ENCODE measurements around the gene CAMK1. TPM values are rescaled to one million over a fixed set of nuclear protein-coding genes. Genes with fewer than 3 reads are reported as not detected.

Gene CAMK1
- total RNA-seq, 1 donor from 2014 or later = 41.0 TPM

GRCh38 chr3:9731206-9732079 lies 38.3 kb downstream of the CAMK1 start, which contains the start of gene BRPF1:
Gene BRPF1 (plus strand): TSS chr3:9731735. CDS start chr3:9734141, 2,406 bp downstream.
- H3K4me3 ChIP-seq (ENCODE audit: low read depth, low read length) = peak within 1 kb of the TSS; percentile 89
- DNase-seq (ENCODE audit: low read depth) = peak; percentile 79
- no peak for TF ChIP-seq CTCF (conservative IDR thresholded peaks at IDR 0.05; ENCODE audit: low read depth, low read length)

GRCh38 chr3:9730657-9731205 lies 39.0 kb downstream of the CAMK1 start:
- DNase-seq (ENCODE audit: low read depth) = no peak
- peak overlapping the region; percentile 61 for H3K4me3 ChIP-seq (ENCODE audit: low read depth, low read length)
- TF ChIP-seq CTCF (conservative IDR thresholded peaks at IDR 0.05; ENCODE audit: low read depth, low read length) = no peak

DNA sequence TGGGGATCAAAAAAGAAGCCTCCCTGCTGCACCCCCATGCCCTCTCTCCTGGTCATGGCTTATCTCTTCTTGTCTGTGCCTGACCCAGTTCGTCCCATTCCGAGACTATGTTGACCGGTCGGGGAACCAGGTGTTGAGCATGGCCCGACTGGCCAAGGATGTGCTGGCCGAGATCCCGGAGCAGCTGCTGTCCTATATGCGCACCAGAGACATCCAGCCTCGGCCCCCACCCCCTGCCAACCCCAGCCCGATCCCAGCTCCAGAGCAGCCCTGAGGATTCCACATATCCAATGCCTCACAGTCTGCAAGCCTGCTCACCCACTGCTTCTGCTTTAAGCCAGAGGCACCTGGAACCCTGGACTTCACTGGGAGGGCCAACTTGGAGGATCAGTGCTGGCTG lies 40.3 kb downstream of the CAMK1 start:
- H3K4me3 ChIP-seq (ENCODE audit: low read depth, low read length) = no peak overlapping the region

DNA sequence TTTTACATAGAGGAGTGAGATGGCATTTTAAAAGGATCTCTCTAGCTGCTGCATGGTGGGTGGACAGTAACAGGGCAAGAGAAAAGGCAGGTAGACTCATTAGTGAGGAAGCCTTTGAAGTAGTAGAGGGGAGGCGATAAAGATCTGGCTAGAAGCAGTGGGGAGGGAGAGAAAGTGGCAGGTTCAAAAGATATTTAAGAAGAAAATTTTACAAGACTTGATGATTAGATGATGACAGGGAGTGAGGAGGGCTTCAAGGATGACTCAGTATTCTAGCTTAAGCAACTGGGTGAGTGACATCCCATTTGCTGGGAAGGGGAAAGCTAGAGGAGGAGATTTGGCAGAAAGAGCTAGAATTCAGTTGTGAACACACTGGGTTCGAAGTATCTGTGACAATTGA lies 42.0 kb downstream of the CAMK1 start:
- no peak overlapping the region for H3K4me3 ChIP-seq (ENCODE audit: low read depth, low read length)
- TF ChIP-seq CTCF (conservative IDR thresholded peaks at IDR 0.05; ENCODE audit: low read depth, low read length) = no peak
- DNase-seq (ENCODE audit: low read depth) = no peak

More for the DNA sequence above, 40.3 kb downstream of the CAMK1 start:
- no peak for TF ChIP-seq CTCF (conservative IDR thresholded peaks at IDR 0.05; ENCODE audit: low read depth, low read length)
- no peak for DNase-seq (ENCODE audit: low read depth)

GRCh38 chr3:9727041-9727595 lies 42.6 kb downstream of the CAMK1 start:
- DNase-seq (ENCODE audit: low read depth) = no peak

More at GRCh38 chr3:9727041-9727595, 42.6 kb downstream of the CAMK1 start:
- H3K4me3 ChIP-seq (ENCODE audit: low read depth, low read length) = no peak overlapping the region
- TF ChIP-seq CTCF (conservative IDR thresholded peaks at IDR 0.05; ENCODE audit: low read depth, low read length) = peak; percentile 53
